ENCODE measurements around the gene OVOL3. TPM values are rescaled to one million over a fixed set of nuclear protein-coding genes. Genes with fewer than 3 reads are reported as not detected.

Gene OVOL3
- total RNA-seq, 1 experiment from 2014 or later = 0.47 TPM

GRCh38 chr19:36151144-36152018 is 40.4 kb downstream of the OVOL3 start:
- ChIA-PET POLR2A (ENCODE audit: low non-redundant PET) (no interaction called here), CTCF (no interaction called here)
- no peak overlapping the region for H3K27ac ChIP-seq (ENCODE audit: low read depth, low read length, poor library complexity, severe bottlenecking)
- BruUV-seq (replicated peaks) = no TSS peak
- no peak for TF ChIP-seq EZH2 (IDR thresholded peaks at IDR 0.05; ENCODE audit: borderline replicate concordance, low read depth, low read length, poor library complexity, severe bottlenecking)
- TF ChIP-seq CTCF (conservative IDR thresholded peaks at IDR 0.05; ENCODE audit: low read depth, low read length) = no peak
- intact Hi-C loops (cut with micrococcal nuclease; ENCODE audit: unreplicated experiment) = no loop called here
- DNase-seq (ENCODE audit: low spot score) = no peak
- H3K36me3 ChIP-seq (ENCODE audit: insufficient read depth, low read length, poor library complexity, severe bottlenecking) = peaks cover 32% of the 10 kb centered on the region
- no peaks in the 10 kb centered on the region for H3K4me1 ChIP-seq (ENCODE audit: insufficient read depth, low read length, poor library complexity, severe bottlenecking)
- H3K27me3 ChIP-seq (replicated peaks; ENCODE audit: insufficient read depth, low read depth, low read length, poor library complexity) = no peaks in the 10 kb centered on the region
- no peaks in the 10 kb centered on the region for H3K9me3 ChIP-seq (ENCODE audit: low read depth, low read length, poor library complexity, severe bottlenecking)
- no peak overlapping the region for H3K4me3 ChIP-seq (ENCODE audit: low read depth, low read length, poor library complexity, severe bottlenecking)

GRCh38 chr19:36152019-36152351 is 41.0 kb downstream of the OVOL3 start:
- no peaks in the 10 kb centered on the region for H3K9me3 ChIP-seq (ENCODE audit: low read depth, low read length, poor library complexity, severe bottlenecking)
- H3K4me1 ChIP-seq (ENCODE audit: insufficient read depth, low read length, poor library complexity, severe bottlenecking) = no peaks in the 10 kb centered on the region
- BruUV-seq (replicated peaks) = no TSS peak
- H3K36me3 ChIP-seq (ENCODE audit: insufficient read depth, low read length, poor library complexity, severe bottlenecking) = peaks cover 28% of the 10 kb centered on the region
- H3K4me3 ChIP-seq (ENCODE audit: low read depth, low read length, poor library complexity, severe bottlenecking) = no peak overlapping the region
- POLR2A ChIA-PET (ENCODE audit: low non-redundant PET) = no interaction called here
- CTCF ChIA-PET = no interaction called here
- no peaks in the 10 kb centered on the region for H3K27me3 ChIP-seq (replicated peaks; ENCODE audit: insufficient read depth, low read depth, low read length, poor library complexity)
- no peak overlapping the region for H3K27ac ChIP-seq (ENCODE audit: low read depth, low read length, poor library complexity, severe bottlenecking)
- DNase-seq (ENCODE audit: low spot score) = no peak
- intact Hi-C loops (cut with micrococcal nuclease; ENCODE audit: unreplicated experiment) = no loop called here
- TF ChIP-seq EZH2 (IDR thresholded peaks at IDR 0.05; ENCODE audit: borderline replicate concordance, low read depth, low read length, poor library complexity, severe bottlenecking) = no peak
- TF ChIP-seq CTCF (conservative IDR thresholded peaks at IDR 0.05; ENCODE audit: low read depth, low read length) = no peak

GRCh38 chr19:36152352-36153091 is 41.6 kb downstream of the OVOL3 start, which contains the start of gene COX7A1:
TSS of gene COX7A1 (minus strand) at chr19:36152447. CDS start at chr19:36152407, 40 bp downstream.
- no peaks in the 10 kb centered on the region for H3K27me3 ChIP-seq (replicated peaks; ENCODE audit: insufficient read depth, low read depth, low read length, poor library complexity)
- TF ChIP-seq CTCF (conservative IDR thresholded peaks at IDR 0.05; ENCODE audit: low read depth, low read length) (no peak), EZH2 (IDR thresholded peaks at IDR 0.05; ENCODE audit: borderline replicate concordance, low read depth, low read length, poor library complexity, severe bottlenecking) (no peak)
- H3K9me3 ChIP-seq (ENCODE audit: low read depth, low read length, poor library complexity, severe bottlenecking) = no peaks in the 10 kb centered on the region
- no peak for DNase-seq (ENCODE audit: low spot score)
- H3K4me3 ChIP-seq (ENCODE audit: low read depth, low read length, poor library complexity, severe bottlenecking) = no peak within 1 kb of the TSS
- intact Hi-C loops (cut with micrococcal nuclease; ENCODE audit: unreplicated experiment) = no loop called here
- H3K27ac ChIP-seq (ENCODE audit: low read depth, low read length, poor library complexity, severe bottlenecking) = no peak within 1 kb of the TSS
- peaks cover 25% of the 10 kb centered on the region for H3K36me3 ChIP-seq (ENCODE audit: insufficient read depth, low read length, poor library complexity, severe bottlenecking)
- no TSS peak for BruUV-seq (replicated peaks)
- CTCF ChIA-PET = interaction anchor here (0.6 kb wide), 1 partner anchor 41 kb away, joined by 5 read pairs; no protein-coding TSS in a partner anchor
- POLR2A ChIA-PET (ENCODE audit: low non-redundant PET) = no interaction called here
- H3K4me1 ChIP-seq (ENCODE audit: insufficient read depth, low read length, poor library complexity, severe bottlenecking) = no peaks in the 10 kb centered on the region

Measured in A673 (cell line).